KBM-7 (cell line): ENCODE measurements around the gene USP7.
"Not testable (repeated sequence)": the region's sequence is repeated elsewhere in the genome, so short reads cannot be mapped to it uniquely, and the experiment has no call there.

Experiments used
- DNase-seq: peaks from one replicate; pipeline ENCODE4 v3.0.0-alpha.2; 2015
- in situ Hi-C: fragments of 300-500 bp; cut with MboI; formaldehyde crosslinking; loops from 2 replicates; pipeline ENCODE4 v1.14.3; 2020; ENCODE audit warnings: low sequenced_read_pairs, low pct_unique_long_range_greater_than_20kb, mixed read lengths

USP7 gene

DNA sequence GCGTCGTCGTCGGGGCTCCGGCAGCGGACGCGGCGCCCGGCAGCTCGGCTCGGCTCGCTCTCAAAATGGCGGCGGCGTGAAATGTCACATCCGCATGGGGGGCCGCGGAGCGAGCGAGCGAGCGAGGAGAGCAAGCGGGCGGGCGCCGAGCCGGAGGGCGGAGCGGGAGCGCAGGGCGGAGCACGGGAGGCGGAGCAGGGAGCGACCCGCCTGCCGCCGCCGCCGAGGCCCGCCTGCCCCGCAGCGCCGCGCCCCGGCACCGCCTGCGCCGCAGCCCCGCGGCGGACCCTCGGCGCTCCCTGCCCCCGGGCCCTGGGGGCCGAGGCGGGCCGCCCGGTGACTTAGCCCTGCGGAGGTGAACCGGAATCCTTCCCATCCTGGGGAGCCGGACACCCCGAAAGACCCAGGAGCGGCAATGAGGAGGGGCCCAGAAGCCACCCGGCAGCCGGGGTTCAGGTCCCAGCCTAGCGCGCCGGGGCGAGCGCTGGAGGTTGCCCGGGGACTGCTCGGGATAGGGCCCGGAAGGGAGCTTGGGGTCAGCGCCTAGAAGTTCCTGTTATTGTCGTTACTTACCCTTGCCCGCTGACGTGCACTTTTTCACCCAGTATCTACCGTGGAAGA lies at the start of gene USP7:
TSS of gene USP7 (minus strand) at position 86 of the 621 bp plus-strand sequence. CDS start 621 bp downstream, outside the sequence.
- DNase-seq, result peak; percentile 78
- in situ Hi-C loops, result no loop called here

DNA sequence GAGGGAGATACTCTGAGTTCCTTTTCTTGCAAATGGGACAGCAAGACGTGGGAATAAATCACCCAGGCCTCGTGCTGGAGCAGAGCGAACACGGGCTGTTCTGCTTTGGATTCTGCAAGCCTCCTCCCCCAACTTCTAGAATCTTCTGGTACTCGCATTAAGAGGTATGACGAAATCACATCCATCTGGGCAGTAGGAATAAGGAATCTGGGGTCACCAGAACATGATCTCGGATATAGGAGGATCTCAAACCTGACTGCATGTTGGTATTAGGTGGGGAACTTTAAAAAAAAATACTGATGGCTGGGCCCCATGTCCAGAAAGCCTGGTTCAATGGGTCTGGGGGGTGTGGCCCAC lies 49.8 kb upstream of the USP7 start:
- in situ Hi-C loops, result no loop called here
- no peak for DNase-seq

DNA sequence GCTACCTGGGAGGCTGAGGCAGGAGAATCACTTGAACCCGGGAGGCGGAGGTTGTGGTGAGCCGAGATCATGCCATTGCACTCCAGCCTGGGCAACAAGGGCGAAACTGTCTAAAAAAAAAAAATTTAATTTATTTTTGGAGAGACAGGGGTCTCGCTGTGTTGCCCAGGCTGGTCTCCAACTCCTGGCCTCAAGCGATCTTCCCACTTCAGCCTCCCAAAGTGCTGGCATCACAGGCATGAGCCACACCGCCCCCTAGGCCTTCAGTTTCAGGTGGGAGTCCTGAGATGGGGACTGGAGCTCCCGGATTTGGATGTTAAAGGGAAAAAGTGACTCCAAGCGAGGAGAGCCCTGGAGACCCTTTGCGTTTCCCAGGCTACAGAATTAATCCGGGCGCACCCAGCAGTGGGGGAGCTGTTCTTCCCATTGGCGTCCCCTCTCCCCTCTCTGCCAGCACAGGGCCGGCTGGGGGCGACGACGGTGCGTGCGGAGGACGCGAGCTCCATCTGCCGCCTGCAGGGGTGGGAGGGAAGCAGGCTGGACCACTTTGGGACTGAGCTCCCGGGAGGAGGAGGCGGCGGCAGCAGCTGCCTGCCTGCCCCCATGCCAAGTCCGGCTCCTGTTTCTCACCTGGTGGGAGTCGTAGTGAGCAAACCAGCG lies 49.3 kb upstream of the USP7 start:
- in situ Hi-C loops, result no loop called here
- peak; percentile 18 for DNase-seq

DNA sequence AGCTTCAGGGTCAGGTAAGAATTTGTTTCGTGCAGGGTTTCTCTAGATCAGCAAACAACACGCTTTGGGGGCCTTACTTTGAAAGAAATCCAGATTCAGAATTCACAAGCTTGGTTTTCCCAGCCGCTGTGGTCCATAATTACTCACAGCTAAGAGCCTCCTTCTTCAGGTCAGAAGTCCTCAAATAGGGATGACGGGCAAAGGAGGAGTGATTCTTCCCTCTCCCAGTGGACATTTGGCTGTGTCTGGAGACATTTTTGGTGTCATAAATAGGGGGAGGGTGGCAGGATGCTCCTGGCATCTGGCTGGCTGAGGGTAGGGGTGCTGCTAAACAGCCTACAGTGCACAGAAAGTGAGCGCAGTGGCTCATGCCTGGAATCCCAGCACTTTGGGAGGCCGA lies 48.6 kb upstream of the USP7 start:
- in situ Hi-C loops, result no loop called here
- DNase-seq, result no peak

DNA sequence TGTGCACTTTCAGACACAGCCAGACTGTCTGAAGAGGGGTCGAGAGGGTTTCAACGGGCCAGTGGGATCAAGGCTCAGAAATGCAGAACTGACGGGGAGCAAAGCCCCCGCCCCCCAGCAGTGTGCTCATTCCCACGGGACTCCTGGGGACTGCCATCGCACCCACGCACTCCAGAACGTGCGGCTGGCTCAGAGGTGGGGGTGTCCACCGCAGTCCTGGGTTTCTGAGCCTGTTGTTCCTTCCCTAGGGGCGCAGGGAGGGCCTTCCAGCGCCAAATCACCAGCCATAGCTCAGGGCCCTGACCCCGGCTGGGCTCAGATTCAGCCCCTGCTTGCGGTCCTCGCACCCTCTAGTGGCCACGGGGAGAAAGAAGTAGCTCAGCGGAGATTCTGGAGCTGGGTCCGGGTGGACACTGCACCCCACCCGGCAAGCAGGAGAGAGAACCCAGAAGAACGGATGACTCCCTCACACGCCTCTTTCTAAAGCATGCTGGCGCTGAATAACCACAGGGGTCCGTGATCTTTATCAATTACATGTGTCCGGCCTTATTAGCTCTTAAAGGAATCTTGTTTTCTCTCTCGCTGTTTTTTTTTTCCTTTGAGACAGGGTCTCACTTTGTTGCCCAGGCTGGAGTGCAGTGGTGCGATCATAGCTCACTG lies 45.0 kb upstream of the USP7 start:
- in situ Hi-C loops, result no loop called here
- DNase-seq, result peak; percentile 81

DNA sequence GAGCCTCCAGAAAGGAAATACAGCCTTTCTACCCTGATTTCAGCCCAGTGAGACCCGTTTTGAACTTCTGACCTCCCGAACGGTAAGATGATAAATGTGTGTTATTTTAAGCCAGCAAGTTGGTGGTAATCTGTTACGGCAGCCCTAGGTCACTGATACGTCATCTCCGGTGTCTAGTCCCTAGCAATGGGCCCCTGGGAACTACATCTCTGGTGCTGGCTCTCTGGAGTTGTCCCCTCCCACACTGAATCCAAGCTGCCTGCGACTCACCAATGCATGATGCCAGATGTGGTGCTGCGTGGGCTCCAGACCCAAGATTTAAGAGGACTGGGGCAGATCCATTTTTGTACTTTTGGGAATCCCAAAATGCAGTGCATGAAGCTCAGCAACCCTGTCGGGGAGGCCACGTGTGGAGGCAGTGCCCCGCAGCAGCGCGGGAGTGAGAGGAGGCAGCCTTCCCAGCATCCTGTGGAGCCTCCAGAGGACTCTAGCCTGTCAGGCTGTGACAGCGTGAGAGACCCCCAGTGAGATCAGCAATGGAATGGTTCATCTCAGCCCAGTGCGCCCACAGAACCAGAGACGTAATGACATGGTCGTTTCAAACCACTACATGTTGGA lies 43.6 kb upstream of the USP7 start:
- in situ Hi-C loops, result no loop called here

DNA sequence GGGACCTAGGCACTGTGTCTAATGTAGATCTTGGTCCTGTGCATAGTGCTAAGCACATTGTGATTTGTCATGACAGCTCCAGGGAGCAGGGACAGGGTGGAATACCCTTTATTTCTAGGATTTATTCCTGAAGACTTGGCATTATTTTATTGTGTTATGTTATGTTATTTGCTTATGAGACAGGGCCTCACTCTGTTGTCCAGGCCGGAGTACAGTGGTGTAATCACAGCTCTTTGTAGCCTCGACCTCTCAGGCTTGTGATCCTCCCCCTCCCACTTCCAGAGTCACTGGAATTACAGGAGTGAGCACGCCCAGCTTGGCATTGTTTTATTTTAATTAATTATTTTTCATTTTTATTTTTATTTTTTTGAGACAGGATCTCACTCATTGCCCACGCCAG lies 40.5 kb upstream of the USP7 start:
- in situ Hi-C loops, result no loop called here
- no peak for DNase-seq

More for the DNA sequence above, 43.6 kb upstream of the USP7 start:
- no peak for DNase-seq

DNA sequence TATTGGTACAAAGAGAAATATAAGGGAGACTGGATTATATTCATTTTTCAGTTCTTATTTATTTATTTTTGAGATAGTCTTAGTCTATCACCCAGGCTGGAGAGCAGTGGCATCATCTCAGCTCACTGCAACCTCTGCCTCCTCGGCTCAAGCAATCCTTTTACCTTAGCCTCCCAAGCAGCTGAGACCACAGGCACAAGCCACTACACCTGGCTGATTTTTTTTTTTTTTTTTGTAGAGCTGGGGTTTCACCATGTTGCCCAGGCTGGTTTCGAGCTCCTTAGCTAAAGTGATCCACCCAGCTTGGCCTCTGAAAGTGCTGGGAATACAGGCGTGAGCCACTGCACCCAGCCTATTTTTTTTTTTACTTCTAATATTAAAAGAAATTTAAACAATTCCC lies 40.1 kb upstream of the USP7 start:
- no peak for DNase-seq
- in situ Hi-C loops, result no loop called here

DNA sequence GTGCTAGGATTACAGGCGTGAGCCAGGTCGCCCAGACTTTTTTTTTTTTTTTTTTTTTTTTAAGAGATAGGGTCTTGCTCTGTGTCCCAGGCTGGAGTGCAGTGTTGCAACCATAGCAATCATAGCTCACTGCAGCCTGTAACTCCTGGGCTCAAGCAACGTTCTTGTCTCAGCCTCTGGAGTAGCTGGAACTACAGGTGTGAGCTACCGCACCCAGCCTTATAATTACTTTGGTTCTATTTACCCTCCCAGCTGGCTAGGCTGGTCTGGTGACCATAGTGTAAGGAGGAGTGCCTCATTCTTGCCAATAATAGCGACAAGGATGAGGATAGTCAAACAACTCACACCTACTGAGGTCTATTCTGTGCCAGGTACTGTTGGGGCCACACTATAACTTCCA lies 39.6 kb upstream of the USP7 start:
- in situ Hi-C loops, result no loop called here

DNA sequence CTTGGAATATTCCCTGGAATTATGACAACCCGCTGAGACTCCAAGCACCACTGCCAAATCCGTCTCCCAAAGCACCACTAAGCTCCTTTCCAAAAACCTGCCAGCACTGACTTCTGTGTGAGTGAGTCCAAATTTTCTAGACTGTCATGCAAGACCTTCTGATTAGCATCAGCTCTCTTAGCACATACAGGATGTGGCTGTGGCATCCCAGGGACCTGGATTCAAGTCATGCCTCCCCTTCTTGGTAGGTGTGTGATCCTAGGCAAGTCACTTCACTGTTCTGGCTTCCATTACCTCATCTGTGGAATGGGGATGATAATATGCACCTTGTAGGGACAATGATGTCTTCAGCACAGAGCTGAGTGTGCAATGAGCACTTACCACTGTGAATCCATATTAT lies 38.3 kb upstream of the USP7 start:
- in situ Hi-C loops, result no loop called here
- no peak for DNase-seq

More for the DNA sequence above, 39.6 kb upstream of the USP7 start:
- DNase-seq, result no peak

DNA sequence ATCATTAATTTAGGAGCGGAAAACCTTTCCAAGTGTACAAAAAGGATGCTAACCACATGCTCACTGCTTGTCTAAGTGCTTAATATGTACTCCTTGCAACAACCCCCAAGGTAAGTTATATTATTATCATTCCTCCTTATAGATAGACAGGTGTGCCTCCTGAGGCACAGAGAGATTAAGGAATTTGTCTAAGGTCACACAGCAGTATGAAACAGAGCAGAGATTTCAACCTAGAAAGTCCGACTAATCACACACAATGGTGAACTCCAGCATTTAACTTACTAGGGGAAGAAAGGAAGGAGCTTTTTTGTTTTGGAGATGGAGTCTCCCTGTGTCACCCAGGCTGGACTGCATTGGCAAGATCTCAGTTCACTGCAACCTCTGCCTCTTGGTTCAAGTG lies 37.0 kb upstream of the USP7 start:
- in situ Hi-C loops, result no loop called here
- DNase-seq, result no peak

DNA sequence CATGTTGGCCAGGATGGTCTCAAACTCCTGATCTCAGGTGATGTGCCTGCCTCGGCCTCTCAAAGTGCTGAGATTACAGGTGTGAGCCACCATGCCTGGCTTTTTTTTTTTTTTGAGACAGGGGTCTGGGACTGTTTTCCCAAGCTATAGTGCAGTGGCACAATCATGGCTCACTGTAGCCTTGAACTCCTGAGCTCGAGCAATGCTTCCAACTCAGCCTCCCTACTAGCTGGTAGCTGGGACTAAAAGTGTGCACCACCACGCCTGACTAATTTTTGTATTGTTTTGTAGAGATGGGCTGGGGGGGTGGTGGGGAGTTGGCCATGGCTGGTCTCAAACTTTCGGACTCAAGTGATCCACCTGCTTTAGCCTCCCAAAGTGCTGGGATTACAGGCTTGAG lies 36.1 kb upstream of the USP7 start:
- no peak for DNase-seq
- in situ Hi-C loops, result no loop called here

DNA sequence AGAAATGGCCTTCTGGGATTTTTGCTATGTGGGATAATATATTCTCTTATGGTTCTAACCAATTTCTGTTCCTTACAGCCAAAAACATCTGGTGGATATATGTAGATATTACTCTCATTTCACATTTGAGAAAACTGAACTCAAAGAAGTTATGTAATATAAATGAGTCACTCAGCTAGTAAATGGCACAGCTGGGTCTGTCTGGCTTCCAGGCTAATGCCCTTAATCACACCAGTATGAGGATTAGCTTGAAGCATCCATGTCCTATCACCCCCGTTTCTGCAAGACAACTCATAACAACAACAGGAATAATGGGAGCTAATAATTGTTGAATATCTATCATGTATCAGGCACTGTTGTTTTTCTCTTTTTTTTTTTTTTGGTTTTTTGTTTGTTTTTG lies 34.4 kb upstream of the USP7 start:
- DNase-seq, result no peak
- in situ Hi-C loops, result no loop called here

DNA sequence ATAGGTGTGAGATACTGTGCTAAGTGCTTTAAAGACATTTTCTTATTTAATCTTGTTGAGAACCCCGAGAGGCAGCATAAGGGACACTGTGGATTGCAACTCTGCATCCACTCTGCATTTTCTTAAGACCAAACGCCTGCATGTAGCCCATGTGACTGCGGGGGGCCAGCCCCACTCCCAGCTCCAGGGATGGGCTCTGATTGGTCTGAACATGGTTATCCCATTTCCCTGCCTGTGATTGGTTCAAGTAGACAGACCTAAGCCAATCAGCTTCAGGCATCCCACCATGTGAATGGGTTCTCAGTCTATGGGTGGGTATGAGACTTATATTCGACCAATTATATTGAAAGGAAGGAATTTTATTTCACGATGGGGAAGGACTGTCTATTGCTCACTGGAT lies 33.2 kb upstream of the USP7 start:
- in situ Hi-C loops, result no loop called here
- no peak for DNase-seq

DNA sequence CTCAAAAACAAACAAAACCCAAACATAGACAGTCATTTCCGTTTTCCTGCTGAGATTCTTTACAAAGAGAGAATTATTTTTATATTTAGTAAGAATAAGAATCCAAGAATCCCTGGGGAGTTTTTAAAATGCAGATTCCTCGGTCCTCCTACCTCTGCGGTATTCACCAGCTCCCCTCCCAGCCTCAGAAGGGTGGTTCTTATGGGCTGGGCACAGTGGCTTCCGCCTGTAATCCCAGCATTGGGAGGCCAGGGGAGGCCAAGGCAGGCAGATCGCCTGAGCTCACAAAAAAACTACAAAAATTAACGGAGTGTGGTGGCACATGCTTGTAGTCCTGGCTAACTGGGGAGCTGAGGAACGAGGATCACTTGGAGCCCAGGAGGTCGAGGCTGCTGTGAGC lies 26.7 kb upstream of the USP7 start:
- no peak for DNase-seq

DNA sequence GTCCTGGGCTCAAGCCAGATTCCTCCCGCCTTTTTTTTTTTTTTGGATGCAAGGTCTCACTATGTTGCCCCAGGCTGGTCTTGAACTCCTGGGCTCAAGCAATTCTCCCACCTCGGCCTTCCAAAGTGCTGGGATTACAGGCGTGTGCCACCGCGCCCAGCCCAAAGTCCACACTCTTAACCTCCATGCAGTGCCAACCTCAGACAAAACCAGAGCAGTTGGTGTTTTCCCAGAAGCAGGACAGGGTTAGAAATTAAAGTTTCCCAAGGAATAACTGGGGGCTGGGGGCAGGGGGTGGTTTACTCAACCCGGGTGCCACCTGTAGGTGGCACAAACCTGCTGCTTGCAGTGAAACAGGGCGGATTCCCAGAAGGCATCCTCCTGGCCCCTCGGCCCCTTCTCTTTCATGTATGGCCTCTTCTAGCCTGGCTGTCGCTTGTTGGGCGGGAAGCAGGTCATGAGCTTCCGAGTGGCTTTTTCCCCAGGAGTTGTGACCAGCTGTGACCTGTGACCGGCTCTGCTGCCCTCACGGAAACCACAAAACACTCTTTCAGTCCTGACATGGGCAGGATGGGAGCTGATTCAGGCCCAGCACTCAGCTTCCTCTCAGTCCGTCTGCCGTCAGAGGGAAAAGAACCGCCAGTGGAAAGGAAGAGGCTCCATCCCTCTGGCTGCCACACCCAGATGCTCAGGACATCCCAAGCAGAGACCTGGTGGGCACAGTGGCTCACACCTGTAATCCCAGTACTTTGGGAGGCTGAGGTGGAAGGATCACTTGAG lies 25.6 kb upstream of the USP7 start:
- in situ Hi-C loops, result no loop called here
- no peak for DNase-seq

More for the DNA sequence above, 26.7 kb upstream of the USP7 start:
- in situ Hi-C loops, result no loop called here

DNA sequence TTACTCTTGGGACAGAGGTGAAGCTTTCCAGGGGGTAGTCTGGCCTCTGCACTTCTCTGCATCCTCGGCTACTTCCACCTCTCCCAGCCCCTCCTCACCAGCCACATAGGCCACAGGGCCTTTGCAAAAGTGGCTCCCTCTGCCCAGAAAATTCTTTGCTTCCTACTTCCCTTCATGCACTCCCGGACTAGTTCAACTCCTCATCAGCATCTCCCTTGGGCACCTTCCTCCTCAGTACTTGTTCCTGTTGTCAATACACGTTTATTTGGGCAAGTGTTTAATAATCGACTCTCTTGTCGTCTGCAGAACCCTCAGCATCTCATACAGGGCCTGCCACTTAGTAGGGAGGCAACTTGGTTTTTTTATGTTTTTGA lies 23.1 kb upstream of the USP7 start:
- no peak for DNase-seq
- in situ Hi-C loops, result no loop called here

DNA sequence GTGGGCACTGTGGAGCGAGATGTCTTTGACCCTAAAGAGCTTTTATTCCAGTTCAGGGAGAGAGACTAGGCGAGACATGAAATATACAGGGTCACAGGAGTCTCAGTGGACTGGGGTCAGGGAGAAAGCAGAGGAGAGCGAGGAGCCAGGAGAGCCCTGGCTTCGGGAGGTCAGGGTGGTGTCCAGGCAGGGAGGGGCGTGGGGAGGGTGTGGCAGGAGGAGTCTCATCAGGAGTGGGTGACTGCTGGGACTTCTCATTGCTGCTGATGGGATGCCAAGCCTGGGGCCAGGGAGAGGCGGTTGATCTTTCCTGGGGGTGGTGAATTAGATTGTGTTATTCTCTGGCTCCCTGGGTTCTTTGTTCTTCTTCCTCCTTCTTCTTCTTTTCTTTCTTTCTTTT lies 22.4 kb upstream of the USP7 start:
- DNase-seq, result no peak
- in situ Hi-C loops, result no loop called here

DNA sequence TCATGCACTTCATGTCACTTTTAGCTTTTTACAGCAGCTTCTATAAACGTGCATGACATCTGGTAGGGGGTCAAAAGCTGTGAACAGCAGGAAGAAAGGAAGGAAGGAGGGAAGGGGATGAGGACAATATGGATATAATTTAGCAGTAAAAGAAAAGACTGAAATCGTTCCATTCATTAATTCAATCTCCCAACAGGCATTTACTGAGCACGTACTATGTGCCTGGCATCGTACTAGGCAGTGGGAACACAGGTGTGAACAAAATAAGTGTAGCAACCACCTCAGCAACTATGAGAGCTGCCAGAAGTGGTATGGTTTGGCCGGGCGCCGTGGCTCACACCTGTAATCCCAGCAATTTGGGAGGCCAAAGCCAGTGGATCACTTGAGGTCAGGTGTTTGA lies 19.1 kb upstream of the USP7 start:
- in situ Hi-C loops, result no loop called here
- DNase-seq, result no peak

DNA sequence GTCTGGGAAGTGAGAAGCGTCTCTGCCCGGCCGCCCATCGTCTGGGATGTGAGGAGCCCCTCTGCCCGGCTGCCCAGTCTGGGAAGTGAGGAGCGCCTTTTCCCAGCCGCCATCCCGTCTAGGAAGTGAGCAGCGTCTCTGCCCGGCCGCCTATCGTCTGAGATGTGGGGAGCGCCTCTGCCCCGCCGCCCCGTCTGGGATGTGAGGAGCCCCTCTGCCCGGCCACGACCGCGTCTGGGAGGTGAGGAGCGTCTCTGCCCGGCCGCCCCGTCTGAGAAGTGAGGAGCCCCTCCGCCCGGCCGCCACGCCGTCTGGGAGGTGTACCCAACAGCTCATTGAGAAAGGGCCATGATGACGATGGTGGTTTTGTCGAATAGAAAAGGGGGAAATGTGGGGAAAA lies 18.2 kb upstream of the USP7 start:
- DNase-seq, in situ Hi-C loops: not testable (repeated sequence)
